Measurements from ENCODE around the gene C17orf75. TPM values are rescaled to one million over a fixed set of nuclear protein-coding genes. Genes with fewer than 3 reads are reported as not detected.

Gene C17orf75
- total and polyA plus RNA-seq, 10 of the 15 experiments (the other 5 are each of a cell fraction or from before 2014, with no cell fraction given): 21.7 to 53.0 (median 27.3) TPM

DNA sequence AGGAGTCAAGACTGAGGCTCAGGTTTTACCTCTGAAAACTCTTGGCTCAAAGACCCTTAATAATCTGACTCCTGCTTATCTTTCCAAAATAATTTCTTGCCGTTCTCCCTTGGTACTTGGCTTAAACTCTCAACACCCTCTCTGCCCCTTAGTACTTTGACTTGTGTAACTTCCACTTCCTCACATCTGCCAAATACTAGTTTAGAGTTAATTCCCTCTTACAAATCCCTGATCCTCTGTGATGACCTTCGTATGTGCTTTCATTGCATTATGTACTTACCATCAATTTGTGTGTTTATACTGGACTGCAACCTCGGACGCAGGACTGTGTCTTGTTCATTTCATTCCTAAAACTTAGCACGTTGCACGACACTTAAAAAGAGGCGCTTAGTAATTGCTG is 43.1 kb upstream of the C17orf75 start:
- no peaks in the 10 kb centered on the region for H3K9me3 ChIP-seq (replicated peaks; ENCODE audit: control insufficient read depth, insufficient read depth, low read length)
- BruUV-seq (replicated peaks): no TSS peak
- ChIA-PET SMC1A (ENCODE audit: uncharacterized antibody, unreplicated experiment) (interaction anchor here (1.2 kb wide), 1 partner anchor 14 kb away, joined by 3 read pairs; no protein-coding TSS in a partner anchor), CTCF (no interaction called here), POLR2A (no interaction called here), RAD21 (ENCODE audit: unreplicated experiment) (no interaction called here)
- H3K79me2 ChIP-seq (ENCODE audit: control insufficient read depth, insufficient read depth, low read length): no peaks in the 10 kb centered on the region
- H4K20me1 ChIP-seq (ENCODE audit: control insufficient read depth, insufficient read depth): no peaks in the 10 kb centered on the region
- H3K4me1 ChIP-seq (ENCODE audit: control insufficient read depth, insufficient read depth, low read length): no peaks in the 10 kb centered on the region
- ATAC-seq: no peak
- no peak overlapping the region for H3K9ac ChIP-seq (ENCODE audit: control insufficient read depth, insufficient read depth, low read length)
- intact Hi-C loops (cut with micrococcal nuclease; ENCODE audit: unreplicated experiment): no loop called here
- no peak overlapping the region for H3K4me2 ChIP-seq (ENCODE audit: control insufficient read depth, insufficient read depth)
- no peak overlapping the region for H3K27ac ChIP-seq (ENCODE audit: control insufficient read depth, insufficient read depth)
- in situ Hi-C loops (cut with MboI): no loop called here
- WGBS (ENCODE audit: insufficient coverage, insufficient replicate concordance, low lambda C conversion rate, missing lambda C conversion rate): 99% methylated on average over 7 of the region's 7 CpGs
- peaks cover 0 to 10% of the 10 kb centered on the region in 2 experiments; a peak in 2 of 4 replicates for H3K36me3 ChIP-seq (ENCODE audit: control insufficient read depth in 2 of 2, insufficient read depth in 2 of 2, low read length in 1 of 2)
- H2AFZ ChIP-seq (ENCODE audit: control insufficient read depth, low read depth, low read length): no peak overlapping the region
- no peak for FAIRE-seq
- H3K4me3 ChIP-seq: no peak overlapping the region
- TF ChIP-seq ZNF384 (IDR thresholded peaks at IDR 0.05; ENCODE audit: borderline replicate concordance, low read depth, low read length) (no peak), HDAC6 (IDR thresholded peaks at IDR 0.05; ENCODE audit: unreplicated experiment) (no peak), SREBF2 (IDR thresholded peaks at IDR 0.05; ENCODE audit: low read length) (no peak), FOXK2 (IDR thresholded peaks at IDR 0.05) (no peak), TAF1 (IDR thresholded peaks at IDR 0.05; ENCODE audit: borderline replicate concordance, low read depth, low read length) (no peak), SIX5 (IDR thresholded peaks at IDR 0.05; ENCODE audit: low read depth, low read length, severe bottlenecking) (no peak)
- TF ChIP-seq, protein P1, sequence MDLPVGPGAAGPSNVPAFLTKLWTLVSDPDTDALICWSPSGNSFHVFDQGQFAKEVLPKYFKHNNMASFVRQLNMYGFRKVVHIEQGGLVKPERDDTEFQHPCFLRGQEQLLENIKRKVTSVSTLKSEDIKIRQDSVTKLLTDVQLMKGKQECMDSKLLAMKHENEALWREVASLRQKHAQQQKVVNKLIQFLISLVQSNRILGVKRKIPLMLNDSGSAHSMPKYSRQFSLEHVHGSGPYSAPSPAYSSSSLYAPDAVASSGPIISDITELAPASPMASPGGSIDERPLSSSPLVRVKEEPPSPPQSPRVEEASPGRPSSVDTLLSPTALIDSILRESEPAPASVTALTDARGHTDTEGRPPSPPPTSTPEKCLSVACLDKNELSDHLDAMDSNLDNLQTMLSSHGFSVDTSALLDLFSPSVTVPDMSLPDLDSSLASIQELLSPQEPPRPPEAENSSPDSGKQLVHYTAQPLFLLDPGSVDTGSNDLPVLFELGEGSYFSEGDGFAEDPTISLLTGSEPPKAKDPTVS (IDR thresholded peaks at IDR 0.05; ENCODE audit: low read depth, low read length): no peak
- TF ChIP-seq, protein P2, sequence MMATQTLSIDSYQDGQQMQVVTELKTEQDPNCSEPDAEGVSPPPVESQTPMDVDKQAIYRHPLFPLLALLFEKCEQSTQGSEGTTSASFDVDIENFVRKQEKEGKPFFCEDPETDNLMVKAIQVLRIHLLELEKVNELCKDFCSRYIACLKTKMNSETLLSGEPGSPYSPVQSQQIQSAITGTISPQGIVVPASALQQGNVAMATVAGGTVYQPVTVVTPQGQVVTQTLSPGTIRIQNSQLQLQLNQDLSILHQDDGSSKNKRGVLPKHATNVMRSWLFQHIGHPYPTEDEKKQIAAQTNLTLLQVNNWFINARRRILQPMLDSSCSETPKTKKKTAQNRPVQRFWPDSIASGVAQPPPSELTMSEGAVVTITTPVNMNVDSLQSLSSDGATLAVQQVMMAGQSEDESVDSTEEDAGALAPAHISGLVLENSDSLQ (IDR thresholded peaks at IDR 0.05): no peak
- TF ChIP-seq, protein P3, sequence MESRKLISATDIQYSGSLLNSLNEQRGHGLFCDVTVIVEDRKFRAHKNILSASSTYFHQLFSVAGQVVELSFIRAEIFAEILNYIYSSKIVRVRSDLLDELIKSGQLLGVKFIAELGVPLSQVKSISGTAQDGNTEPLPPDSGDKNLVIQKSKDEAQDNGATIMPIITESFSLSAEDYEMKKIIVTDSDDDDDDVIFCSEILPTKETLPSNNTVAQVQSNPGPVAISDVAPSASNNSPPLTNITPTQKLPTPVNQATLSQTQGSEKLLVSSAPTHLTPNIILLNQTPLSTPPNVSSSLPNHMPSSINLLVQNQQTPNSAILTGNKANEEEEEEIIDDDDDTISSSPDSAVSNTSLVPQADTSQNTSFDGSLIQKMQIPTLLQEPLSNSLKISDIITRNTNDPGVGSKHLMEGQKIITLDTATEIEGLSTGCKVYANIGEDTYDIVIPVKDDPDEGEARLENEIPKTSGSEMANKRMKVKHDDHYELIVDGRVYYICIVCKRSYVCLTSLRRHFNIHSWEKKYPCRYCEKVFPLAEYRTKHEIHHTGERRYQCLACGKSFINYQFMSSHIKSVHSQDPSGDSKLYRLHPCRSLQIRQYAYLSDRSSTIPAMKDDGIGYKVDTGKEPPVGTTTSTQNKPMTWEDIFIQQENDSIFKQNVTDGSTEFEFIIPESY (IDR thresholded peaks at IDR 0.05): no peak
- no peak for DNase-seq (ENCODE audit: low read depth, low spot score)
- H3K27me3 ChIP-seq (replicated peaks in 1 of 2; ENCODE audit: control insufficient read depth in 2 of 2, insufficient read depth in 2 of 2, low read length in 1 of 2): no peaks in the 10 kb centered on the region
